HG03457 (cell line): ENCODE results near the gene ENO2.

Source experiments
- ATAC-seq: cut with Tn5 transposase; IDR thresholded peaks from one replicate; pipeline ENCODE4 v1.9.1; 2021; ENCODE audit warnings: moderate number of reproducible peaks; ENCODE audit not compliant: unreplicated experiment

ENO2 gene

DNA sequence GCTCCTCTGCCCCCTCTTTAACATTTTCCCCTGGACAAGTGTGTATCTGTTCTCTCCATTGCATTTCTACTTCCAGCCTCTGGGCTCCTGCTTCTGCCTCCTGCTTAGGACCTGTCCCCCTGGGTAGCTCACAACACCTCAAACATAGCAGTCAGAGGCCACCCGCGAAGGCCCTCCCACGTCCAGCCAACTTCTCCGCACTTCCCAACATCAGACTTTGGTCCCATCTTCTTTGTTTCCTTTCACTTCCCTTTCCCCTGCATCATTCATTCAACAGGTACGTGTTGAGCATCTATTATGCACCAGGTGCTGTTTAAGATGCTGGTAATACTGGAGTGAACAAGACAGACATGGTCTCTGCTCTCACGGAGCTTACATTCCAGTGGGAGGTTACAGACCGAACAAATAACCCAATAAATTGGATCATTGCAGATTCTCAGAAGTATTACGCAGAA lies 32.6 kb downstream of the ENO2 start:
- ATAC-seq = no peak

DNA sequence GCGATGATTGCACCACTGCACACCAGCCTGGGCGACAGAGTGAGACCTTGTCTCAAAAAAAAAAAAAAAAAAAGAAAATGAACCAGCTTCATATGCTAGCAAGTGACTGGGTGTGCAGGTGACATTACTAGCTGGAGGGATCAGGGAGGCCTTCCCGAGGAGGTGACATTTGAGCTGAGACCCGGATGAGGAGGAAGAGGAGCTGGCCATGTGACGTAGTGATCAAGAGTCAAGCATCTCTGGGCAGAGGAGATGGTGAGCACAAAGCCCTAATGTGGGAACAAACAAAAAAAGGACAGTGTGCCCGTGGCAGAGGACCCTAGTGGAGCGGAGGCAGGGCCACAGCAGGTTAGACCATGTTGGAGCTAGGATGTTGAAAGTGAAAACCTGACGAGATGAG lies 33.2 kb downstream of the ENO2 start:
- no peak for ATAC-seq

DNA sequence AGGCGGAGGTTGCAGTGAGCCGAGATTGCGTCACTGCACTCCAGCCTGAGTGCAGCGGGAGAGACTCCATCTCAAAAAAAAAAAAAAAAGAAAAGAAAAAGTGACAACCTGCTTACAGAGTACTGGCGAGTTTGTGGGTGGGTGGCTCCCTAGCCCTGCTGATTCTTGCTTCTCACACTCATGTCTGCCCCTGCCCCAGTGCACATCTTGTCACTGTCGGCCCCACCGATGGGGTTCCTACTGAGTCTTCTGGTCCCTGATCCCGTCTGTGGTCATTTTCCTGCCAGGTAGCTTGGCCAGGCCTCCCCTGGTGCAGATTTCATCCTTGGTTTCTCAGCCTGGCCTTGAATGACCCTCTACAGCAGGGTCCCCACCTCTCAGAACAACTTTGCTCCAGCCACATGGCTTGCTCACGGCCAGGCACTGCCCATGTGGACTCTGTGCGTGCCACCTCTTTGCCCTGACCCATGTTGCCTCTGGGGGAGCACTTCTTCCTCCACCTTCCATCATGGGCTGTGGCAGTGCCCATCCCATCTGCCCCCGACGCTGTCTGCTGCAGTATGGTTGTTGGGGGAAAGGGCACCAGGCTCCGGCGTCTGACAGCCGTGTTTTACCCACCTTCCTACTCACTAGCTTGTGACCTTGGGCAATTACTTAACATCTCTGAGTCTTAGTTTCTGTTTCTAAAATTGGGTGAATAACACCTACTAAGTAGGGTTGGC lies 34.7 kb downstream of the ENO2 start:
- ATAC-seq = no peak

DNA sequence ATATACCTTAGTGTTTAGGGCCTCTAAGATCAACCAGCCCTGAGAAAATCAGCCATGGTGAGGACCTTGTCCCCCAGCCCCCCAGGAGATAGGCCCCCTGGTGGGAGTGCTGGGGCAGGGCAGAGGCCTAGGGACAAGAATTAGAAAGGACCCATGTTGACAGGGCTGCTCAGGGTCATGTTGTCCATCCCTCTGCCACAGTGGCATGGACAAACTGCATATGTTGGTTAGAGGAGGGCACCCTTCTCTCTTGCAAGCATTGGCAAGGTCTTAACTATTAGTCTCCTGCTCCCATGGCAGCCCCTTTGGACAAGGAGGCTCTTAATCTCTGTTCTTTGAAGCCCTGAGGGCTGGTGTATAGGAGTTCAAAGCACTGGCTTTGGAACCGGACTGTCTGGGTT lies 36.0 kb downstream of the ENO2 start:
- no peak for ATAC-seq

DNA sequence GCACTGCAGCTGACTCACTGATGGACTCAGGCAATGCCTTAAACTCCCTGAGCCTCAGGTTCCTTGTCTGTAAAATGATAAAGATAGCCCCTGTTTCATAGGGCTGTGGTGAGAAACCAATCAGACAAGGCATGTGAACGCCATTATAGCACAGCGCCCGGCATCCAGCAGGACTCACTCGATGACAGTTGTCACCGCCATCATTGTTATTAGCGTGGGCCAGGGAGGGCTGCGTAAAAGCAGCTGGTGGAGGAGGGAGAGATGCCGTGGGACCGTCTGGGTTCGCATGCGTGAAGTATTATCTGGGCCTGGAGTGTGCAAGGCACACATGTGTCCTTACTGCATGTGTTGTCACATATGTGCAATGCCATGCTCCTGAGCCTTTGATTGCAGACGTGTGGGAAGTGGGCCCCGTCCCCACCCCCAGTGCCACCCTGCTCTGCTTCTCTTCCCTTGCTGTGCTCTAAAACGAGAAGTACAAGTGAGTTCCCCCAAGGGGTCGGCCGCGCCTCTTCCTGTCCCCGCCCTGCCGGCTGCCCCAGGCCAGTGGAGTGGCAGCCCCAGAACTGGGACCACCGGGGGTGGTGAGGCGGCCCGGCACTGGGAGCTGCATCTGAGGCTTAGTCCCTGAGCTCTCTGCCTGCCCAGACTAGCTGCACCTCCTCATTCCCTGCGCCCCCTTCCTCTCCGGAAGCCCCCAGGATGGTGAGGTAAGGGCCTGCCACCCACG lies 36.6 kb downstream of the ENO2 start, which contains the start of gene PTPN6:
TSS of gene PTPN6 (plus strand) at position 546 of the 730 bp plus-strand sequence. CDS start at position 703, 157 bp downstream.
- ATAC-seq = no peak

DNA sequence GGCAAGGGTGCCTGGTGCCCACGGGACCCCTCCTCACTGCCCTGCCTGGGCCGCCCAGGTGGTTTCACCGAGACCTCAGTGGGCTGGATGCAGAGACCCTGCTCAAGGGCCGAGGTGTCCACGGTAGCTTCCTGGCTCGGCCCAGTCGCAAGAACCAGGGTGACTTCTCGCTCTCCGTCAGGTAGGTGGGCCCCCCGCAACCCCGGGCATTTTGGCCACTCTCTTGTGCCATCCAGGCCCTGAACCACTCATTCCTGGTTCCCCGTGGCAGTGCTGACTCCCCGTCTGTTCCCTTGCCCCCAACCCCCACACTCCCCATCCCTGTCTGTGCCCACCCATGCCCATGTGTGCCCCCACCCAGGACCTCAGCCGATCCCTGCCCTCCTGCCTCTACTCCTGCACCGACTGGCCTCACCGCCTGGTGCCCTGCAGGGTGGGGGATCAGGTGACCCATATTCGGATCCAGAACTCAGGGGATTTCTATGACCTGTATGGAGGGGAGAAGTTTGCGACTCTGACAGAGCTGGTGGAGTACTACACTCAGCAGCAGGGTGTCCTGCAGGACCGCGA lies 37.3 kb downstream of the ENO2 start:
- ATAC-seq = no peak

DNA sequence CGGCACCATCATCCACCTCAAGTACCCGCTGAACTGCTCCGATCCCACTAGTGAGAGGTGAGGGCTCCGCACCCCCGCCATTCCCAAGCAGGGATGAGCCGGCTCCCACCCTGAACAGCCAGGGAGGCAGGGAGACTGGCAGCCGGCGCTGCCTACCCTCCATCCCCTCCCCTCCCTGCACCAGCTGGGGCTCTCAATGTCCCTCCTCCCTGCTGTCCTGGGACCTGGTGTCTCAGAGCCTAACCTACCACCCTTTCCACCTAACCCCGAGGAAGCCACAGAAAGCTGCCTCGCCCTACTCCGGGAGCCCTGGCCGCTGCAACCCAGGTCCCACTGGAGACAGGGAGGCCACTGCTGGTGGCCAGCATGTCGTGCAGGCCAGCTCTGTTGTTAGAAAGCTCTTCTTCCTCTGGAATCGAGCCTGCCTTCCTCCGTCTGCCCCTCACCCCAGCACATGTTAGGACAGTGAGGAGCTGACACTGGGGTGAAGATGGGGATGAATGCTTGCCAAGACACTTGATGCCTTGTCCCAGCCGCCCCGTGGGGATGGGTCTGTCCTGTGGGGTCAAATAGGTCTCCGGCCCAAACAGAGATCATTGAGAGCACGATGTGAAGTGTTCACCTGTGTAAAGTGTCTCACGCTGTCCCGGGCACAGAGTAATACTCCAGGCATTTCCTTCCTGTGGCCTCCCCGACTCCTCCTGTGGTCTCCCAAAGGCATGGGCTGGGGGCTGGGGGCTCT lies 37.9 kb downstream of the ENO2 start:
- no peak for ATAC-seq

DNA sequence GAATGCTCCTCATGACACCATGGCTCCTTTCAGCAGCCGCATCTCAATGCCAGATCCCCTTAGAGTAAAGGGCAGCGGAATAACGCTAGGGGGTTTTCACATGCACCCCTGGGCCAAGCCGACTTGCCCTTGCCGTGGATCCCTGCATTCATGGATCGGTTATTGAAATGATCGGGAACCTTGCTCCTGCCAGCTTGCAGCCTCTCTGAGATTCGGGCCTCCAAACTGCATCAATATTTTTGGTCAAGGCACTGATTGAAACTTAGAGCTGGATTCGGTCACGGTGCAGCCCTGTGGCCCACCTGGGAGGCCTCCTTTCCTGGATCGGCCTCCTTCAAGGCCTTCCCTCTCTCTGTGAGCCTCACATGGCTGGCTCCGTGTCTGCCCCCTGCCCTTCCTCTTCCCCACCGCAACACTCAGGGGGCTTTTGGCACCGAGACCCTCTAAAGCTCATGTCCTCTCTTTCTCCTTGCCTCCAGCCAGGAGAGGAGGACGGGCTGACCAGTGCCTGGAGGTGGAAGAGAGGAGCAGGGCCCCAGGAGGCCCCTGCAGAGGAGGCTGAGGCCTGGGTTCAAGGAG lies 38.6 kb downstream of the ENO2 start:
- ATAC-seq = no peak

DNA sequence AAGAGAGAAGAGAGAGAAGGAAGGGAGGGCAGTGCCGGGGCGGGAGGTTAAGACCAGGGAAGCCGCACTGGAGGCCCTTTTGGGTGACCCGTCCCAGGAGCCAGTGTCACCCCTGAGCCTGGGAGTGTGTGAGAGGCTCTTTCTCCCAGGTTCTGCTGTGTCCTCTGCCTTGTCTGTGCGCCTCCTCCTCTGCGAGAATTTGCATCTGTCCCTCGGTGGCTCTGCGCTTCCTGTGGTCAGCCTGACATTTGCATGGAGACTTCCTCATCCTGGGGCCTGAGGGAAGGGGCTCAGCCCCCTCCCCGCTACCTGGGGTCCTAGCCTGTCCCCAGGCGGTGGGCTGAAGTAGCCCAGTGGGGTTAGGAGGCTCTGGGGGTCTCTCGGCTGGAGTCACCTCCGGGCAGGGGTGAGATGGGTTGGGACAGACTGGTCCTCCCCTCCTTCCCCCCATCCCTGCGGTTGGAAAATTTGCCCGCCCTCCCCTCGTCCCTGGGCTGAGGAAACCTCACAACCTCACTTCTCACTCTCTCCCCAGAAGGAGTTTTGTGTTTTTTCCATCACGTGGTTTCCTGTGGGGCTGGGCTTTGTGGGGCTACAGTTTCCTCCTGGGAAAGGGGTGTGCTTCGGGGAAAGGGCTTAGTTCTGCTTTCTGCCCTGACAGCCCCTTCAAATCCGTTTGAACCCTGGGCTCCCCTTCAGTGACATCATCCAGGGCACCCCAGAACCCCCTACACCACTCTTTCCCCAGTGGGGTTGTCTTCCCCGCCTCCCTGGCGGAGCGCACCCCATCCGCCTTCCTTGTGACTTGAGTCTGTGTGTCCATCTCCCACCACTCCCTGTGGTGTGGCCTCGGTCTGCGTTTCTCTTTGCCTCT lies 39.3 kb downstream of the ENO2 start:
- no peak for ATAC-seq

DNA sequence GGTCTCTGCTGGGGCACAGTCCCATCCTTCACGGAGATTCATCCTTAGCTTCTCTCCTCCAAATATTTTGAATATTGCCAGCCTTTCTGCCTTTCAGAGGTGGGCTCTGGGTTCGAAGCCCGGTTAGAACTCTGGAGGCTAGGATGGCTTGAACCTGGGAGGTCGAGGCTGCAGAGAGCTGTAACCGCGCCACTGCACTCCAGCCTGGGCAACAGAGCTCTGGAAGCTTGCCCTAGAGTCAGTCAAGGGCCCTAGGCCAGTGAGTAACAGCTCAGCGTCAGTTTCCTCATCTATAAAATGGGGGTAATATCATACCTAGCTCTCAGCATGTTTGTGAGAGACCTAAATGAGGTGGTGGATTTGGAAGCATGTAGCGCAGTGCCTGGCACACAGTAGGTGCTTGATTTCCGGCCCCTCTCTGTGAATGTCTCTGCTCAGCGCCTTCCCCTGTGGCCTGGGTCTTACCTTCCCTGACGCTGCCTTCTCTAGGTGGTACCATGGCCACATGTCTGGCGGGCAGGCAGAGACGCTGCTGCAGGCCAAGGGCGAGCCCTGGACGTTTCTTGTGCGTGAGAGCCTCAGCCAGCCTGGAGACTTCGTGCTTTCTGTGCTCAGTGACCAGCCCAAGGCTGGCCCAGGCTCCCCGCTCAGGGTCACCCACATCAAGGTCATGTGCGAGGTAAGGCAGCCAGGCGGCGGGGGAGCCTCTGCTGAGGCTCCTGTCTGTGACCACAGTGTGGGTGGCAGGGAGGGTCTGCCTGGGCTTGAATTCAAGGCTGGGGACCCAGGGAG lies 40.1 kb downstream of the ENO2 start:
- ATAC-seq = no peak

DNA sequence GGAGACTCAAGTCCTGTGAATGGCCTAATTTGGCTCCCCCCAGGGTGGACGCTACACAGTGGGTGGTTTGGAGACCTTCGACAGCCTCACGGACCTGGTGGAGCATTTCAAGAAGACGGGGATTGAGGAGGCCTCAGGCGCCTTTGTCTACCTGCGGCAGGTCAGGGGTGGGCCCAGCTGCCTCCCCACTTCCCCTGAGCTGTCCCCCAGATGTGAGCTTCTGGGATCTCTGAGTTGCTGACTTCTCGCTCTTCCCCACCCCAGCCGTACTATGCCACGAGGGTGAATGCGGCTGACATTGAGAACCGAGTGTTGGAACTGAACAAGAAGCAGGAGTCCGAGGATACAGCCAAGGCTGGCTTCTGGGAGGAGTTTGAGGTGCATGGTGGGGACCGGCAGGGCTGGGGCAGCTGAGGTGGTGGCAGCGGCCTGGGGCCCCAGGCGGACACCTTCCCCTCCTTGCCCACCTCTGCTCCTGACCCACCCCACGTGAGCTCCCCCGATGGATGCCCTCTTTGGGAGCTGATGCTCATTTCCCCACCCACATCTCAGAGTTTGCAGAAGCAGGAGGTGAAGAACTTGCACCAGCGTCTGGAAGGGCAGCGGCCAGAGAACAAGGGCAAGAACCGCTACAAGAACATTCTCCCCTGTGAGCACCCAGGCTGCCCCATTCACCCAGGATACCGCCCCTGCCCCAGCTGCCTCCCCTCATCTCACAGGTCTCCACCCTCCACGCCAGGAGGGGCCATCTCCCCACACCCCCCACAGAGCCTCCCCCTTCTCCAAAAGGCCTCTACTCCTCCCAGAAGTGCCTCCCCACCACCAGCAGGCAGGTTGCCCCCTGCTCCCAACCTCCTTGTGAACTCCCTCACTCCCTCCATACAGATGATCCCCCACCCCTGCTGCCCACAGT lies 41.0 kb downstream of the ENO2 start:
- no peak for ATAC-seq

DNA sequence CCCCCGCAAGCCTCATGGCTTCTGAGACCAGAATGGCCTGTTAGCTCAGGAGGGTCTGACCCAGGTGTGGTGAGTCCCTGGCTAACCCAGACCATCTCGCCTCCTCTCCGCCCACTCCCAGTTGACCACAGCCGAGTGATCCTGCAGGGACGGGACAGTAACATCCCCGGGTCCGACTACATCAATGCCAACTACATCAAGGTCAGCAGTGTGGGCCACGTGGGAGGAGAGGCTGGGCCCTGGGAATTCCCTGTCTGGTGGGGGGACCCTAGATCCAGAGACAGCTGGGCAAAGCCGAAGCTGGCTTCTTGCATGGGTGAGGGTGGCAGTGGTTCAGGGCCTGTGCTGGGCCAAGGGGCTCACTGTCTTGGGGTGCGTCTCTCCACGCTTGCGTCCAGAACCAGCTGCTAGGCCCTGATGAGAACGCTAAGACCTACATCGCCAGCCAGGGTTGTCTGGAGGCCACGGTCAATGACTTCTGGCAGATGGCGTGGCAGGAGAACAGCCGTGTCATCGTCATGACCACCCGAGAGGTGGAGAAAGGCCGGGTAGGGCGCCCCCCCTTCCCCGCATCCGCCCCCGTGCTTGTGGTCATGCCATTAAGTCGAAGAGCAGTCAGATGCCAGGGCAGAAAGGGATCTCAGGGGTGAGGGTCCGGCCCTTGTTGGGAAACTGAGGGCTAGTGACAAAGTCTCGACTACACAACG lies 41.8 kb downstream of the ENO2 start:
- ATAC-seq = no peak

DNA sequence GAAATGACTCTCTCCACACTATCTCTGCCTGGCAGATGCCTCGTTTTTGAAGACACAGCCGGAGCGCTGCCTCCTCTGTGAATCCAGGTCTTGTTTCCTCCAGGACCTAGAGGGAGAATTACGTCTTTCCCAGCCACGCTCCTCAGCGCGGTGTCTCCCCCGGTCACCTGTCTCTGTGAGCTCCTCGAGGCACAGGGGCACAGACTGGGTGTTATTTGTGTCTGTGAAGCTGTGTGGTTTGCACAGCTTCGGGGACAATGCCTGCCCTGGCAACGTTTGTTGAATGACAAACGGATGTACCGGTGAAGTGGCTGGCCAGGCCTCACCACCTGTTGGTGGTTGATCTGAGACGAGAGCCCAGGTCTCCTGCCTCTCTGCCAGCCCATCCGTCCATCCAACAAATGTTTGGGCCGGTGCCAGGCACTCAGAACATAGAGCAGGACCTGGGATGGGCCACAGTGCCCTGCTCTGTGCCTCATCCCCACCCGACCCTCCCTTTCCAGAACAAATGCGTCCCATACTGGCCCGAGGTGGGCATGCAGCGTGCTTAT lies 42.8 kb downstream of the ENO2 start:
- ATAC-seq = no peak

DNA sequence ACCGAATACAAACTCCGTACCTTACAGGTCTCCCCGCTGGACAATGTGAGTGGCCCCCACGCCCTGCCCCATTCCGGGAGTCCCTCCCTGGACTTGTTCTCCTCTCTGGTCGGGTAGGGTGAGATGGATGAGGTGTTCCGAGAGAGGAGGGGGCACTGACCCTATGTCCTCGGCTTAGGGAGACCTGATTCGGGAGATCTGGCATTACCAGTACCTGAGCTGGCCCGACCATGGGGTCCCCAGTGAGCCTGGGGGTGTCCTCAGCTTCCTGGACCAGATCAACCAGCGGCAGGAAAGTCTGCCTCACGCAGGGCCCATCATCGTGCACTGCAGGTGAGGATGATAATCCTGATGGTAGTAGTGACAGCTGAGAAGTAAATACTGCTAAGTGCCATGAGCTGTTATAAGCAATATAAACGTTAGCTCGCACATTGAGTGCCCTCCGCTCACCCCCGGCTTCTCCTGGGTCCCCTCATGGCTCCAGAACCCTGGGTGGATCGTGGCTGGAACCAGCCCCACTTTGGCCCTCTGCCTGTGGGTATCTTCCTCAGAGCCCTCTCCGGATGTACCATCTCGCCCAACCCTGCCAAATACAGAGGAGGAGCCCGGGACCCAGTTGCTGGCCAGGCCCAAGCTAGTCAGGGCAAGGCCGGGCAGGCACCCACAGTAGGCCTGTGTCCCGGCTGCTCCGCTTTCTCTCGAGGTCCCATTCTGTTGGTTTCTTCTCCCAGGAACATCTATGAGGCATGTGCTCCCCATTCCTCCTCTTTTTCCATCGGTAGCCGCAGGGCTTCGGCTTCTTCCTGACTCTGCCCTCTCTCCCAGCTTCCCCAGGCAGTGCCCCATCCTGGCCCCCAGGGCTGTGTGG lies 43.6 kb downstream of the ENO2 start:
- ATAC-seq = no peak

DNA sequence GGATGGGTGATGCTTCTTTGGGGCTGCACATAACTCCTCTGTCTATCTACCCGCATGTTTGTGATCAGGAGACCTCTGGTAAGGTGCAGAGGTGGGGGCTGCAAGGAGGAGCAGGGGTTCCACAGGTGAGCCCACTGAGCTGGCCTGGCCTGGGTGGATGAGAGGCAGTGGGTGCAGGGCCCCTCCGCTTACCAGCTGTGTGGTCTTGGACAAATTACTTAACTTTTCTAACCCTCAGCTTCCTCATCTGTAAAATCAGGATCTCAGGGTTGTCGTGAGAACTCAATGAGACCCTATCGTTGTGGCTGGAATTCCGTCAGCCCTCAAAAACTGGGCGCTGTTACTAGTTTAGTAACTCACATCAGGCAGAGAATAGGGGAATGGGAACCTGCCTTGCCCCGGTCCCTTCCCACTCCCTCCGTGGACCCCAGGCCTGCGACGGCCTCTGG lies 44.3 kb downstream of the ENO2 start:
- no peak for ATAC-seq
